Keratinocyte (primary cell): ENCODE measurements around the gene TIMD4. TPM values are rescaled to one million over a fixed set of nuclear protein-coding genes. Genes with fewer than 3 reads are reported as not detected.

Experiments used
- DNase-seq: peaks from one replicate; pipeline ENCODE4 v3.0.0-alpha.2; 2011; ENCODE audit warnings: low read depth, missing footprints, low spot score
- FAIRE-seq: peaks from 2 replicates; lab custom pipeline; 2011; peaks lifted over from hg19 to GRCh38; lab: Jason Lieb, UNC
- H2AFZ ChIP-seq: 2 replicates; pipeline ENCODE4 v1.6.0; 2012; ENCODE audit warnings: low read length, control low read depth, inconsistent platforms; ENCODE audit not compliant: control insufficient read depth
- H3K27ac ChIP-seq: 2 replicates; pipeline ENCODE4 v1.5.1; 2011; ENCODE audit warnings: low read length; ENCODE audit not compliant: control insufficient read depth, insufficient read depth
- H3K27me3 ChIP-seq: 3 replicates; pipeline ENCODE4 v1.6.0; 2011; ENCODE audit warnings: low read length; ENCODE audit not compliant: control insufficient read depth, insufficient read depth; ENCODE audit errors: extremely low read depth
- H3K36me3 ChIP-seq, 2 experiments: 2 replicates in 1 of 2; 3 replicates in 1 of 2; pipeline ENCODE4 v1.5.1; 2011; ENCODE audit warnings: low read length in 2 of 2, mild to moderate bottlenecking in 1 of 2; ENCODE audit not compliant: control insufficient read depth in 2 of 2, insufficient read depth in 2 of 2; ENCODE audit errors: extremely low read depth in 1 of 2
- H3K4me1 ChIP-seq: 3 replicates; pipeline ENCODE4 v1.5.1; 2011; ENCODE audit warnings: low read length; ENCODE audit not compliant: control insufficient read depth, insufficient read depth; ENCODE audit errors: extremely low read depth
- H3K4me2 ChIP-seq: 3 replicates; pipeline ENCODE4 v1.6.0; 2011; ENCODE audit warnings: low read depth, low read length; ENCODE audit not compliant: control insufficient read depth, insufficient read depth; ENCODE audit errors: extremely low read depth
- H3K4me3 ChIP-seq, 3 experiments: fragments of 200-600 bp in 1 of 3; sonication (generic) in 1 of 3; 2 replicates in 2 of 3; 3 replicates in 1 of 3; pipeline ENCODE4 v1.5.1; 2011 to 2016; ENCODE audit warnings: low read length in 3 of 3, mild to moderate bottlenecking in 3 of 3, control low read depth in 2 of 3, inconsistent platforms in 1 of 3, low read depth in 1 of 3, mixed read lengths in 1 of 3, mixed run types in 1 of 3, moderate library complexity in 1 of 3; ENCODE audit not compliant: control insufficient read depth in 2 of 3, insufficient read depth in 2 of 3; ENCODE audit errors: extremely low read depth in 1 of 3
- H3K79me2 ChIP-seq: 2 replicates; pipeline ENCODE4 v1.6.0; 2012; ENCODE audit warnings: low read length; ENCODE audit not compliant: control insufficient read depth, insufficient read depth
- H3K9ac ChIP-seq: 3 replicates; pipeline ENCODE4 v1.6.0; 2011; ENCODE audit warnings: low read length; ENCODE audit not compliant: control insufficient read depth, insufficient read depth; ENCODE audit errors: extremely low read depth
- H3K9me1 ChIP-seq: 3 replicates; pipeline ENCODE4 v1.6.0; 2011; ENCODE audit warnings: low read length; ENCODE audit not compliant: control insufficient read depth, insufficient read depth; ENCODE audit errors: extremely low read depth
- H3K9me3 ChIP-seq: 2 replicates; pipeline ENCODE4 v1.5.1; 2012; ENCODE audit warnings: low read depth, low read length; ENCODE audit not compliant: control insufficient read depth
- H4K20me1 ChIP-seq: 3 replicates; pipeline ENCODE4 v1.6.0; 2011; ENCODE audit warnings: low read length; ENCODE audit not compliant: control insufficient read depth, insufficient read depth; ENCODE audit errors: extremely low read depth
- CTCF ChIP-seq, 3 experiments: IDR thresholded peaks in 1 of 3; conservative IDR thresholded peaks in 1 of 3; optimal IDR thresholded peaks in 1 of 3; 2 replicates in 2 of 3; 3 replicates in 1 of 3; pipeline versions ENCODE3 to v1.5.1; 2011; ENCODE audit warnings: low read length in 3 of 3, mild to moderate bottlenecking in 3 of 3, moderate library complexity in 2 of 3, control low read depth in 1 of 3, inconsistent platforms in 1 of 3; ENCODE audit not compliant: insufficient read depth in 2 of 3; ENCODE audit errors: extremely low read depth in 1 of 3
- EZH2 ChIP-seq: IDR thresholded peaks from one replicate; pipeline ENCODE4 v1.6.1; 2012; ENCODE audit warnings: inconsistent platforms, mild to moderate bottlenecking, low read length, moderate library complexity
- dilution Hi-C: fragments of 300-500 bp; cut with MboI; formaldehyde crosslinking; loops from one replicate; pipeline ENCODE4 v1.7.0; 2020; ENCODE audit warnings: low sequenced_read_pairs; ENCODE audit not compliant: extremely low pct_ligation_motif_present
- polyA plus RNA-seq, 5 experiments: library from polyadenylated mRNA; depleted of rRNA in 3 of 5; stranded (reverse) in 3 of 5; stranded (forward) in 1 of 5; unstranded in 1 of 5; fragments of >200 nt; gene quantifications; 1 replicate in 1 of 5; 2 replicates in 3 of 5; 3 replicates in 1 of 5; pipeline versions ENCODE4 v1.2.1 to v1.2.3, GENCODE V29; 2011 to 2012; ENCODE audit warnings: missing spikeins in 2 of 5, low read depth in 1 of 5, low replicate concordance in 1 of 5

Gene TIMD4
- polyA plus RNA-seq, 1 donor (not counting 4 experiments of a cell fraction or from before 2014, with no cell fraction given): not detected

- Histone ChIP-seq H3K9me3 (no peaks in the 10 kb centered on the region), H3K79me2 (no peaks in the 10 kb centered on the region), H2AFZ (no peak overlapping the region), H3K27ac (no peak overlapping the region), H3K9me1 (no peaks in the 10 kb centered on the region), H3K4me3 (no peak overlapping the region), H3K4me2 (no peak overlapping the region), H3K9ac (no peak overlapping the region), H3K4me1 (no peaks in the 10 kb centered on the region), H3K36me3 (no peaks in the 10 kb centered on the region), H4K20me1 (no peaks in the 10 kb centered on the region), H3K27me3 (no peaks in the 10 kb centered on the region)
- FAIRE-seq (no peak), DNase-seq (no peak)
- TF ChIP-seq EZH2 (no peak), CTCF (optimal IDR thresholded peaks at IDR 0.05 in 1 of 3, IDR thresholded peaks at IDR 0.05 in 1 of 3, conservative IDR thresholded peaks at IDR 0.05 in 1 of 3; ENCODE audit: extremely low read depth in 1 of 3, insufficient read depth in 2 of 3, low read length in 3 of 3) (no peak)
- dilution Hi-C loops: no loop called here
These were observed 42.0 kb upstream of the TIMD4 start for GRCh38 chr5:157004893-157005551.

- H3K79me2 ChIP-seq: no peaks in the 10 kb centered on the region
- H3K36me3 ChIP-seq: no peaks in the 10 kb centered on the region
- H3K9ac ChIP-seq: no peak overlapping the region
- H3K4me1 ChIP-seq: no peaks in the 10 kb centered on the region
- no peaks in the 10 kb centered on the region for H3K9me3 ChIP-seq
- FAIRE-seq (no peak), DNase-seq (no peak)
- dilution Hi-C loops: no loop called here
- H3K4me3 ChIP-seq: no peak overlapping the region
- H4K20me1 ChIP-seq: no peaks in the 10 kb centered on the region
- TF ChIP-seq EZH2 (no peak), CTCF (optimal IDR thresholded peaks at IDR 0.05 in 1 of 3, IDR thresholded peaks at IDR 0.05 in 1 of 3, conservative IDR thresholded peaks at IDR 0.05 in 1 of 3; ENCODE audit: extremely low read depth in 1 of 3, insufficient read depth in 2 of 3, low read length in 3 of 3) (no peak)
- H3K4me2 ChIP-seq: no peak overlapping the region
- H2AFZ ChIP-seq: no peak overlapping the region
- H3K9me1 ChIP-seq: no peaks in the 10 kb centered on the region
- no peaks in the 10 kb centered on the region for H3K27me3 ChIP-seq
- no peak overlapping the region for H3K27ac ChIP-seq
These were observed 28.7 kb upstream of the TIMD4 start for GRCh38 chr5:156991714-156992113.
